PC-3 (cell line): ENCODE results near the gene CYP4F2. TPM values are rescaled to one million over a fixed set of nuclear protein-coding genes. Genes with fewer than 3 reads are reported as not detected.
"Not testable (repeated sequence)": the region's sequence is repeated elsewhere in the genome, so short reads cannot be mapped to it uniquely, and the experiment has no call there.

Source experiments
- ATAC-seq: fragments of 200-7000 bp; cut with Tn5 transposase; 2 replicates; pipeline ENCODE4 v1.9.1; 2020; ENCODE audit warnings: mild to moderate bottlenecking, moderate library complexity
- BruUV-seq: library from RNA; stranded (reverse); fragments of 400-500 nt; replicated peaks from 2 replicates; lab custom pipeline; 2021; lab: Mats Ljungman, UMichigan
- CTCF ChIA-PET: fragments of 300-600 bp; sonication (Branson Sonifier 250); formaldehyde crosslinking; loops from one replicate; lab custom pipeline; 2022; ENCODE audit warnings: antibody characterized with exemption; lab: Charles Lee
- POLR2A ChIA-PET: fragments of 300-600 bp; sonication (Branson Sonifier 250); formaldehyde crosslinking; loops from one replicate; lab custom pipeline; 2022; ENCODE audit warnings: antibody characterized with exemption; ENCODE audit not compliant: unreplicated experiment; lab: Charles Lee
- DNase-seq: peaks from one replicate; pipeline ENCODE4 v3.0.0-alpha.2; 2015
- H2AFZ ChIP-seq: fragments of 300-600 bp; sonication (generic); 2 replicates; pipeline ENCODE4 v1.6.0; 2016; ENCODE audit warnings: antibody characterized with exemption, low read length
- H3F3A ChIP-seq: fragments of 300-600 bp; sonication (generic); one replicate; pipeline ENCODE4 v1.6.0; 2017; ENCODE audit warnings: antibody characterized with exemption, low read length, control low read depth, mild to moderate bottlenecking; ENCODE audit not compliant: unreplicated experiment
- H3K27ac ChIP-seq: fragments of 300-600 bp; sonication (generic); 2 replicates; pipeline ENCODE4 v1.5.1; 2016; ENCODE audit warnings: mild to moderate bottlenecking, low read length
- H3K27me3 ChIP-seq: fragments of 300-600 bp; sonication (generic); 2 replicates; pipeline ENCODE4 v1.6.1; 2016; ENCODE audit warnings: low read length, mixed read lengths
- H3K36me3 ChIP-seq: fragments of 300-600 bp; sonication (generic); 2 replicates; pipeline ENCODE4 v1.6.1; 2016; ENCODE audit warnings: low read depth, mixed run types, low read length, mixed read lengths
- H3K4me1 ChIP-seq: fragments of 300-600 bp; sonication (generic); 2 replicates; pipeline ENCODE4 v1.5.1; 2016; ENCODE audit warnings: low read length; ENCODE audit not compliant: insufficient read depth
- H3K4me2 ChIP-seq: fragments of 300-600 bp; sonication (generic); 2 replicates; pipeline ENCODE4 v1.6.0; 2016; ENCODE audit warnings: low read length
- H3K4me3 ChIP-seq: fragments of 300-600 bp; sonication (generic); 2 replicates; pipeline ENCODE4 v1.5.1; 2016; ENCODE audit warnings: mild to moderate bottlenecking, low read length, mixed read lengths
- H3K79me2 ChIP-seq: fragments of 300-600 bp; sonication (generic); 2 replicates; pipeline ENCODE4 v1.6.1; 2017; ENCODE audit warnings: low read length, mixed read lengths
- H3K9ac ChIP-seq: fragments of 300-600 bp; sonication (generic); 2 replicates; pipeline ENCODE4 v1.6.0; 2016; ENCODE audit warnings: mild to moderate bottlenecking, low read length
- H3K9me2 ChIP-seq: fragments of 300-600 bp; sonication (generic); replicated peaks from 2 replicates; pipeline ENCODE4 v1.6.1; 2016; ENCODE audit warnings: mixed run types, low read length, mixed read lengths
- H3K9me3 ChIP-seq: fragments of 300-600 bp; sonication (generic); 2 replicates; pipeline ENCODE4 v1.6.1; 2016; ENCODE audit warnings: low read length, mixed read lengths
- H4K20me1 ChIP-seq: fragments of 300-600 bp; sonication (generic); 2 replicates; pipeline ENCODE4 v1.6.1; 2016; ENCODE audit warnings: low read length, mixed read lengths
- CTCF ChIP-seq: fragments of 300-600 bp; sonication (generic); conservative IDR thresholded peaks from 2 replicates; pipeline ENCODE4 v1.5.1; 2017; ENCODE audit warnings: antibody characterized with exemption, low read depth, mild to moderate bottlenecking, low read length
- EZH2 ChIP-seq: fragments of 300-600 bp; sonication (generic); IDR thresholded peaks from one replicate; pipeline ENCODE4 v1.6.1; 2017; ENCODE audit warnings: antibody characterized with exemption, mild to moderate bottlenecking, low read length; ENCODE audit not compliant: unreplicated experiment
- EZH2phosphoT487 ChIP-seq: fragments of 300-600 bp; sonication (generic); IDR thresholded peaks from 2 replicates; pipeline ENCODE4 v1.6.1; 2018; ENCODE audit warnings: mild to moderate bottlenecking, antibody characterized with exemption, low read length, borderline replicate concordance
- intact Hi-C: fragments of 100-400 bp; cut with micrococcal nuclease; formaldehyde crosslinking; loops from 2 replicates; pipeline ENCODE4 v1.9.0; 2023
- total RNA-seq: library from RNA; depleted of rRNA; stranded (reverse); fragments of >200 nt; gene quantifications from 2 replicates; pipeline ENCODE4 v1.2.3, GENCODE V29; 2014

CYP4F2 gene
- total RNA-seq, 1 experiment from 2014 or later, result not detected

DNA sequence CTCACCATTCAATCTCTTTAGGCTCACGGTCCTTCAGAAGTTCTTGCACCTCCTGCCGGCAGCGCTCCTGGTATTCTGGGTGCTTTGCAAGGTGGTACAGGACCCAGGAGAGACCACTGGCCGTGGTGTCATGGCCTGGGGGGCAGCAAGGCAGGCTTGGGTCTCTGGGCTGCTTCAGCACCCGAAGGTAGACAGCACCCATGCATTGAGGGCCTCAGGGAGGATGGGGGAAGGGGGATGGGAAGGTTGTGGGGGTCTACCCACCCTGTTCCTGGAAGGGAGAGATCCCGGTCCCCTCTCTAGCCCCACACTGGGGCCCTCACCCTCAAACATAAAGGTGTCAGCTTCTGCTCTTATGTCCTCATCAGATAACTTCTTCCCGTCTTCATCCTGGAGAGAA lies 12.0 kb downstream of the CYP4F2 start:
- no peaks in the 10 kb centered on the region for H3F3A ChIP-seq
- H3K4me1 ChIP-seq, result no peaks in the 10 kb centered on the region
- H3K9me2 ChIP-seq, result no peaks in the 10 kb centered on the region
- DNase-seq, result no peak
- TF ChIP-seq CTCF, result no peak
- TF ChIP-seq EZH2, result no peak
- no peak for TF ChIP-seq EZH2phosphoT487
- H3K27ac ChIP-seq, result no peak overlapping the region
- H3K4me2 ChIP-seq, result no peak overlapping the region
- no peaks in the 10 kb centered on the region for H3K9me3 ChIP-seq
- H3K4me3 ChIP-seq, result no peak overlapping the region
- no TSS peak for BruUV-seq
- H2AFZ ChIP-seq, result no peak overlapping the region
- ChIA-PET CTCF (no interaction called here), POLR2A (no interaction called here)
- peaks cover 43% of the 10 kb centered on the region for H3K27me3 ChIP-seq
- H3K9ac ChIP-seq, result no peak overlapping the region
- no peaks in the 10 kb centered on the region for H3K79me2 ChIP-seq
- intact Hi-C loops, result no loop called here
- H4K20me1 ChIP-seq, result no peaks in the 10 kb centered on the region
- no peaks in the 10 kb centered on the region for H3K36me3 ChIP-seq
- ATAC-seq, result no peak

DNA sequence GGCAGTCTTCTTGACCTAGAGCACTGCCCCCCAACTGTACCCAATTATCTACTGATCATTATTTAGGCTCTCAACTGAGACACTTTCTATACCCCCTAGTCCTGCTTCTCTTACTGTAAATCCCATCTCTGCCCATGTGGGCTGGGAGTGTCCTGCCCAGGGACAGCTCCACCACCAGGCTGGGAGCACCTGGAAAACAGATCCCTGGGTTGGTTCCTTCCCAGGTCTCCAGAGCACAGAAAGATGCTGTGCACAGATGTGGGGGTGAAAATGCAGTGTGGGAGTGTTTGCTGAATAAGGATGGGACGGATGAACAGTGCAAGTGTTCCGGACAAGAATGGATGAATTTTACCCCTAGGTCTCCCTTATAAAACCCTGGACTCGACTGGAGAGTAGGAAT lies 12.7 kb downstream of the CYP4F2 start:
- DNase-seq, result no peak
- intact Hi-C loops, result no loop called here
- H3F3A ChIP-seq, result no peaks in the 10 kb centered on the region
- H3K9me3 ChIP-seq, result no peaks in the 10 kb centered on the region
- no peak overlapping the region for H3K9ac ChIP-seq
- no peaks in the 10 kb centered on the region for H3K4me1 ChIP-seq
- TF ChIP-seq EZH2 (no peak), CTCF (no peak), EZH2phosphoT487 (no peak)
- no peaks in the 10 kb centered on the region for H4K20me1 ChIP-seq
- no peak overlapping the region for H2AFZ ChIP-seq
- H3K36me3 ChIP-seq, result no peaks in the 10 kb centered on the region
- ATAC-seq, result no peak
- peaks cover 42% of the 10 kb centered on the region for H3K27me3 ChIP-seq
- H3K9me2 ChIP-seq, result no peaks in the 10 kb centered on the region
- no peak overlapping the region for H3K27ac ChIP-seq
- ChIA-PET POLR2A (no interaction called here), CTCF (no interaction called here)
- no peak overlapping the region for H3K4me3 ChIP-seq
- no TSS peak for BruUV-seq
- H3K4me2 ChIP-seq, result no peak overlapping the region
- no peaks in the 10 kb centered on the region for H3K79me2 ChIP-seq

DNA sequence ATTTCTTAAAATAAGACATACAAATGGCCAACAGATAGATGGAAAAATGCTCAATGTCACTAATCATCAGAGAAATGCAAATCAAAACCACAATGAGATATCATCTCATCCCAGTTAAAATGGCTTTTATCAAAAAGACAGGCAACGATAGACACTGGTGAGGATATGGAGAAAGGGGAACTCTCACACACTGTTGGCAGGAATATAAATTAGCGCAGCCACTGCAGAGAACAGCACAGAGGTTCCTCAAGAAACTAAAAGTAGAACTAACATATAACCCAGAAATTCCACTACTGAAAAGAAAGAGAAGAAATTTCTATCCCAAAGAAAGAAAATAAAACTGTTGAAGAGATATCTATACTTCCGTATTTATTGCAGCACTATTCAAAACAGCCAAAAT lies 14.5 kb downstream of the CYP4F2 start:
- BruUV-seq, H3K27ac ChIP-seq, H3K36me3 ChIP-seq, ATAC-seq, H3K4me1 ChIP-seq, H2AFZ ChIP-seq, H3K4me3 ChIP-seq, H3K9ac ChIP-seq, intact Hi-C loops, POLR2A ChIA-PET, H4K20me1 ChIP-seq, H3F3A ChIP-seq, H3K9me2 ChIP-seq, DNase-seq, CTCF ChIA-PET, H3K9me3 ChIP-seq, H3K4me2 ChIP-seq, H3K79me2 ChIP-seq: not testable (repeated sequence)
- peaks cover 42% of the 10 kb centered on the region for H3K27me3 ChIP-seq
